NAMALWA (cell line): Measurements from ENCODE around the gene FIBCD1.
"Not testable (repeated sequence)": the region's sequence is repeated elsewhere in the genome, so short reads cannot be mapped to it uniquely, and the experiment has no call there.

Experiments
- DNase-seq: peaks from one replicate; pipeline ENCODE4 v3.0.0-alpha.2; 2015; ENCODE audit warnings: low spot score

Gene FIBCD1

GRCh38 chr9:130973686-130974281, 34.7 kb upstream of the FIBCD1 start:
- no peak for DNase-seq

GRCh38 chr9:130972957-130973685, 34.1 kb upstream of the FIBCD1 start:
- no peak for DNase-seq

GRCh38 chr9:130972277-130972956, 33.4 kb upstream of the FIBCD1 start:
- DNase-seq: no peak

GRCh38 chr9:130971294-130971849, 32.3 kb upstream of the FIBCD1 start:
- no peak for DNase-seq

GRCh38 chr9:130970855-130971254, 31.8 kb upstream of the FIBCD1 start:
- no peak for DNase-seq

GRCh38 chr9:130970052-130970451, 31.0 kb upstream of the FIBCD1 start:
- DNase-seq: no peak

GRCh38 chr9:130965680-130966079, 26.6 kb upstream of the FIBCD1 start:
- DNase-seq: no peak

- no peak for DNase-seq
Measured at GRCh38 chr9:130963916-130964315, 24.9 kb upstream of the FIBCD1 start.

- no peak for DNase-seq
Measured at GRCh38 chr9:130963337-130963908, 24.4 kb upstream of the FIBCD1 start.

GRCh38 chr9:130962418-130963316, 23.6 kb upstream of the FIBCD1 start:
- no peak for DNase-seq

- no peak for DNase-seq
Measured at GRCh38 chr9:130961511-130962300, 22.7 kb upstream of the FIBCD1 start.

- DNase-seq: no peak
Measured at GRCh38 chr9:130960522-130961378, 21.7 kb upstream of the FIBCD1 start.

- no peak for DNase-seq
Measured at GRCh38 chr9:130959809-130960334, 20.8 kb upstream of the FIBCD1 start.

GRCh38 chr9:130958564-130958963, 19.5 kb upstream of the FIBCD1 start:
- DNase-seq: not testable (repeated sequence)

- no peak for DNase-seq
Measured at GRCh38 chr9:130957451-130958203, 18.6 kb upstream of the FIBCD1 start.

- DNase-seq: no peak
Measured at GRCh38 chr9:130956636-130957450, 17.8 kb upstream of the FIBCD1 start.

- no peak for DNase-seq
Measured at GRCh38 chr9:130955947-130956621, 17.0 kb upstream of the FIBCD1 start.
